GM23338 (cell line): Measurements from ENCODE around the gene FANCC. TPM values are rescaled to one million over a fixed set of nuclear protein-coding genes. Genes with fewer than 3 reads are reported as not detected.

Source experiments
- ATAC-seq: fragments of 200-7000 bp; cut with Tn5 transposase; 3 replicates; pipeline ENCODE4 v1.9.1; 2020
- DNase-seq: peaks from one replicate; pipeline ENCODE4 v3.0.0-alpha.2; 2015; ENCODE audit warnings: low spot score
- H2AFZ ChIP-seq: fragments of 200-600 bp; sonication (generic); 2 replicates; pipeline ENCODE4 v1.8.0; 2016; ENCODE audit warnings: antibody characterized with exemption, mild to moderate bottlenecking, moderate library complexity
- H3F3A ChIP-seq: fragments of 200-600 bp; sonication (generic); replicated peaks from 2 replicates; pipeline ENCODE4 v1.8.0; 2017; ENCODE audit warnings: antibody characterized with exemption, mixed run types, low read depth
- H3K27ac ChIP-seq: fragments of 200-600 bp; sonication (generic); 2 replicates; pipeline ENCODE4 v1.6.1; 2016; ENCODE audit warnings: low read depth
- H3K27me3 ChIP-seq: fragments of 200-600 bp; sonication (generic); 2 replicates; pipeline ENCODE4 v1.8.0; 2016; ENCODE audit warnings: mild to moderate bottlenecking, mixed run types, moderate library complexity; ENCODE audit not compliant: insufficient read depth
- H3K36me3 ChIP-seq: fragments of 200-600 bp; sonication (generic); 2 replicates; pipeline ENCODE4 v1.8.0; 2016; ENCODE audit warnings: mild to moderate bottlenecking; ENCODE audit not compliant: insufficient read depth
- H3K4me1 ChIP-seq: fragments of 200-600 bp; sonication (generic); 2 replicates; pipeline ENCODE4 v1.8.0; 2016; ENCODE audit warnings: mild to moderate bottlenecking, moderate library complexity; ENCODE audit not compliant: insufficient read depth
- H3K4me2 ChIP-seq: fragments of 200-600 bp; sonication (generic); 2 replicates; pipeline ENCODE4 v1.7.1; 2017; ENCODE audit warnings: mixed run types
- H3K4me3 ChIP-seq: fragments of 200-600 bp; sonication (generic); 2 replicates; pipeline ENCODE4 v1.6.1; 2016; ENCODE audit warnings: mixed run types
- H3K79me2 ChIP-seq: fragments of 200-600 bp; sonication (generic); replicated peaks from 2 replicates; pipeline ENCODE4 v1.8.0; 2017; ENCODE audit warnings: mild to moderate bottlenecking; ENCODE audit not compliant: insufficient read depth
- H3K9me2 ChIP-seq: fragments of 200-600 bp; sonication (generic); 2 replicates; pipeline ENCODE4 v1.8.0; 2017; ENCODE audit not compliant: insufficient read depth
- H4K20me1 ChIP-seq: fragments of 200-600 bp; sonication (generic); replicated peaks from 2 replicates; pipeline ENCODE4 v1.8.0; 2017; ENCODE audit warnings: mild to moderate bottlenecking; ENCODE audit not compliant: insufficient read depth
- H3K27ac Mint-ChIP-seq: 2 replicates; pipeline ENCODE4 v1.8.0; 2020; ENCODE audit warnings: inconsistent platforms, mild to moderate bottlenecking, moderate library complexity, mixed read lengths
- H3K27me3 Mint-ChIP-seq: 3 replicates; pipeline ENCODE4 v1.8.0; 2022; ENCODE audit warnings: low read depth, mild to moderate bottlenecking, moderate library complexity, mixed read lengths, inconsistent platforms; ENCODE audit not compliant: insufficient read depth, poor library complexity
- H3K36me3 Mint-ChIP-seq: 3 replicates; pipeline ENCODE4 v1.8.0; 2021; ENCODE audit warnings: low read depth, mild to moderate bottlenecking, inconsistent platforms, moderate library complexity, mixed read lengths
- H3K4me1 Mint-ChIP-seq: 3 replicates; pipeline ENCODE4 v1.8.0; 2020; ENCODE audit warnings: mild to moderate bottlenecking, inconsistent platforms, mixed read lengths
- H3K4me3 Mint-ChIP-seq: 3 replicates; pipeline ENCODE4 v1.8.0; 2021; ENCODE audit warnings: moderate library complexity, mild to moderate bottlenecking, inconsistent platforms, mixed read lengths
- H3K9me3 Mint-ChIP-seq: 3 replicates; pipeline ENCODE4 v1.8.0; 2020; ENCODE audit warnings: moderate library complexity, mild to moderate bottlenecking, inconsistent platforms, mixed read lengths
- CREB1 ChIP-seq: fragments of 250-450 bp; sonication (Bioruptor Pico); IDR thresholded peaks from 2 replicates; pipeline ENCODE4 v1.5.0; 2020; ENCODE audit warnings: low read depth, mild to moderate bottlenecking, moderate library complexity
- EZH2 ChIP-seq: fragments of 200-600 bp; sonication (generic); IDR thresholded peaks from one replicate; pipeline ENCODE4 v1.8.0; 2017; ENCODE audit warnings: antibody characterized with exemption, mild to moderate bottlenecking, low read depth; ENCODE audit not compliant: unreplicated experiment
- EZH2phosphoT487 ChIP-seq: fragments of 200-600 bp; sonication (generic); IDR thresholded peaks from one replicate; pipeline ENCODE4 v1.8.1; 2018; ENCODE audit warnings: antibody characterized with exemption; ENCODE audit not compliant: unreplicated experiment
- JUNB ChIP-seq: IDR thresholded peaks from one replicate; pipeline ENCODE4 v1.6.1; 2016; ENCODE audit warnings: antibody characterized with exemption; ENCODE audit not compliant: unreplicated experiment
- NANOG ChIP-seq: IDR thresholded peaks from 2 replicates; pipeline ENCODE4 v1.6.1; 2016; ENCODE audit warnings: antibody characterized with exemption, borderline replicate concordance
- POLR2AphosphoS5 ChIP-seq: IDR thresholded peaks from 2 replicates; pipeline ENCODE4 v1.6.1; 2016; ENCODE audit warnings: antibody characterized with exemption, low read depth
- STAT1 ChIP-seq: IDR thresholded peaks from one replicate; pipeline ENCODE4 v1.6.1; 2016; ENCODE audit warnings: antibody characterized with exemption; ENCODE audit not compliant: unreplicated experiment
- ZNF114 ChIP-seq: fragments of 250-450 bp; sonication (Bioruptor Pico); IDR thresholded peaks from 2 replicates; pipeline ENCODE4 v1.5.0; 2020; ENCODE audit warnings: mild to moderate bottlenecking, moderate library complexity
- ZNF331 ChIP-seq: fragments of 250-450 bp; sonication (Bioruptor Pico); IDR thresholded peaks from 2 replicates; pipeline ENCODE4 v1.5.0; 2020; ENCODE audit warnings: low read depth, mild to moderate bottlenecking, moderate library complexity
- polyA plus RNA-seq: library from polyadenylated mRNA; unstranded; fragments of >200 nt; fragmentation: Nextera tagmentation; extraction: Ambion mirVana; gene quantifications from 2 replicates; pipeline ENCODE4 v1.2.1, GENCODE V29; 2016
- total RNA-seq: library from RNA; depleted of rRNA; stranded (reverse); fragments of >200 nt; shearing (Covaris generic); gene quantifications from 2 replicates; pipeline ENCODE4 v1.2.3, GENCODE V29; 2014
- TF ChIP-seq, protein P1 (sequence below): IDR thresholded peaks from 2 replicates; pipeline ENCODE4 v1.6.1; 2016; ENCODE audit warnings: antibody characterized with exemption
- TF ChIP-seq, protein P2 (sequence below): IDR thresholded peaks from one replicate; pipeline ENCODE4 v1.6.1; 2018; ENCODE audit warnings: antibody characterized with exemption; ENCODE audit not compliant: unreplicated experiment
- TF ChIP-seq, protein P3 (sequence below), 2 experiments: fragments of 200-600 bp in 1 of 2; sonication (generic) in 1 of 2; conservative IDR thresholded peaks; 2 replicates each; pipeline versions ENCODE4 v1.5.1 to v1.6.1; 2016 to 2017; ENCODE audit warnings: antibody characterized with exemption in 2 of 2, low read depth in 2 of 2, mild to moderate bottlenecking in 2 of 2, moderate library complexity in 1 of 2
- TF ChIP-seq, protein P4 (sequence below): fragments of 250-450 bp; sonication (Bioruptor Pico); IDR thresholded peaks from 2 replicates; pipeline ENCODE4 v1.5.0; 2020; ENCODE audit warnings: mild to moderate bottlenecking, moderate library complexity

FANCC gene
- total and polyA plus RNA-seq, 2 experiments from 2014 or later = 7.8 to 18.1 TPM

DNA sequence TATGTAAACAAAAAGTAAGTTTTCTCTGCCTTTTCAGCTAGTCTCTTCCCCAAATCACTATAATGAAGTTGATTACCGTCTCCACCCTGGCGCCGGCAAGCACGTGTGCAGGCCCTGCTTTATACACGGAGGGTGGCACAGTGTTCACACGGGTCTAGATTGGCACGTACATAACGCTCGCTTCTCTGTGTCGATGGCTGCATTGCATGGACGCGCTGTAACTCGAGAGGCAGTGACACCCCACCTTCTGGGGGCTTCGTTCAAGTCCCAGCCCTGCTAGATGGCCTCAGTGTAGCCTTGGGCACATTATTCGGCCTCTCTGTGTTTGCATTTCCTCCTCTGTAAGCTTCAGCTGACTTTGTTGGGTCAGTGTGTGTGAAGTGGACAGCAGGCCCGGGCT lies 223.9 kb downstream of the FANCC start:
- no peaks in the 10 kb centered on the region for H3K4me1 ChIP-seq
- H3K36me3 ChIP-seq = no peaks in the 10 kb centered on the region
- H3F3A ChIP-seq = no peaks in the 10 kb centered on the region
- Mint-ChIP-seq H3K27ac (no peak overlapping the region), H3K4me3 (no peak overlapping the region), H3K4me1 (peaks cover 47% of the 10 kb centered on the region), H3K27me3 (peaks cover 8% of the 10 kb centered on the region), H3K36me3 (peaks cover 3% of the 10 kb centered on the region; the same call in 2 of the 3 replicates), H3K9me3 (no peaks in the 10 kb centered on the region)
- no peak for ATAC-seq
- no peaks in the 10 kb centered on the region for H3K9me2 ChIP-seq
- no peak overlapping the region for H2AFZ ChIP-seq
- H3K27me3 ChIP-seq = no peaks in the 10 kb centered on the region
- no peak overlapping the region for H3K4me2 ChIP-seq
- no peak overlapping the region for H3K27ac ChIP-seq
- no peak for DNase-seq
- H3K4me3 ChIP-seq = no peak overlapping the region
- no peak for TF ChIP-seq ZNF331 (CRISPR knock-in tag)
- TF ChIP-seq POLR2AphosphoS5 = no peak
- no peak for TF ChIP-seq STAT1
- no peak for TF ChIP-seq ZNF114 (CRISPR knock-in tag)
- no peak for TF ChIP-seq NANOG
- no peak for TF ChIP-seq JUNB
- no peak for TF ChIP-seq EZH2
- TF ChIP-seq, protein P1, sequence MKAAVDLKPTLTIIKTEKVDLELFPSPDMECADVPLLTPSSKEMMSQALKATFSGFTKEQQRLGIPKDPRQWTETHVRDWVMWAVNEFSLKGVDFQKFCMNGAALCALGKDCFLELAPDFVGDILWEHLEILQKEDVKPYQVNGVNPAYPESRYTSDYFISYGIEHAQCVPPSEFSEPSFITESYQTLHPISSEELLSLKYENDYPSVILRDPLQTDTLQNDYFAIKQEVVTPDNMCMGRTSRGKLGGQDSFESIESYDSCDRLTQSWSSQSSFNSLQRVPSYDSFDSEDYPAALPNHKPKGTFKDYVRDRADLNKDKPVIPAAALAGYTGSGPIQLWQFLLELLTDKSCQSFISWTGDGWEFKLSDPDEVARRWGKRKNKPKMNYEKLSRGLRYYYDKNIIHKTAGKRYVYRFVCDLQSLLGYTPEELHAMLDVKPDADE = no peak
- no peak for TF ChIP-seq EZH2phosphoT487
- TF ChIP-seq, protein P2, sequence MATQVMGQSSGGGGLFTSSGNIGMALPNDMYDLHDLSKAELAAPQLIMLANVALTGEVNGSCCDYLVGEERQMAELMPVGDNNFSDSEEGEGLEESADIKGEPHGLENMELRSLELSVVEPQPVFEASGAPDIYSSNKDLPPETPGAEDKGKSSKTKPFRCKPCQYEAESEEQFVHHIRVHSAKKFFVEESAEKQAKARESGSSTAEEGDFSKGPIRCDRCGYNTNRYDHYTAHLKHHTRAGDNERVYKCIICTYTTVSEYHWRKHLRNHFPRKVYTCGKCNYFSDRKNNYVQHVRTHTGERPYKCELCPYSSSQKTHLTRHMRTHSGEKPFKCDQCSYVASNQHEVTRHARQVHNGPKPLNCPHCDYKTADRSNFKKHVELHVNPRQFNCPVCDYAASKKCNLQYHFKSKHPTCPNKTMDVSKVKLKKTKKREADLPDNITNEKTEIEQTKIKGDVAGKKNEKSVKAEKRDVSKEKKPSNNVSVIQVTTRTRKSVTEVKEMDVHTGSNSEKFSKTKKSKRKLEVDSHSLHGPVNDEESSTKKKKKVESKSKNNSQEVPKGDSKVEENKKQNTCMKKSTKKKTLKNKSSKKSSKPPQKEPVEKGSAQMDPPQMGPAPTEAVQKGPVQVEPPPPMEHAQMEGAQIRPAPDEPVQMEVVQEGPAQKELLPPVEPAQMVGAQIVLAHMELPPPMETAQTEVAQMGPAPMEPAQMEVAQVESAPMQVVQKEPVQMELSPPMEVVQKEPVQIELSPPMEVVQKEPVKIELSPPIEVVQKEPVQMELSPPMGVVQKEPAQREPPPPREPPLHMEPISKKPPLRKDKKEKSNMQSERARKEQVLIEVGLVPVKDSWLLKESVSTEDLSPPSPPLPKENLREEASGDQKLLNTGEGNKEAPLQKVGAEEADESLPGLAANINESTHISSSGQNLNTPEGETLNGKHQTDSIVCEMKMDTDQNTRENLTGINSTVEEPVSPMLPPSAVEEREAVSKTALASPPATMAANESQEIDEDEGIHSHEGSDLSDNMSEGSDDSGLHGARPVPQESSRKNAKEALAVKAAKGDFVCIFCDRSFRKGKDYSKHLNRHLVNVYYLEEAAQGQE = no peak
- TF ChIP-seq CREB1 = no peak
- TF ChIP-seq, protein P3, sequence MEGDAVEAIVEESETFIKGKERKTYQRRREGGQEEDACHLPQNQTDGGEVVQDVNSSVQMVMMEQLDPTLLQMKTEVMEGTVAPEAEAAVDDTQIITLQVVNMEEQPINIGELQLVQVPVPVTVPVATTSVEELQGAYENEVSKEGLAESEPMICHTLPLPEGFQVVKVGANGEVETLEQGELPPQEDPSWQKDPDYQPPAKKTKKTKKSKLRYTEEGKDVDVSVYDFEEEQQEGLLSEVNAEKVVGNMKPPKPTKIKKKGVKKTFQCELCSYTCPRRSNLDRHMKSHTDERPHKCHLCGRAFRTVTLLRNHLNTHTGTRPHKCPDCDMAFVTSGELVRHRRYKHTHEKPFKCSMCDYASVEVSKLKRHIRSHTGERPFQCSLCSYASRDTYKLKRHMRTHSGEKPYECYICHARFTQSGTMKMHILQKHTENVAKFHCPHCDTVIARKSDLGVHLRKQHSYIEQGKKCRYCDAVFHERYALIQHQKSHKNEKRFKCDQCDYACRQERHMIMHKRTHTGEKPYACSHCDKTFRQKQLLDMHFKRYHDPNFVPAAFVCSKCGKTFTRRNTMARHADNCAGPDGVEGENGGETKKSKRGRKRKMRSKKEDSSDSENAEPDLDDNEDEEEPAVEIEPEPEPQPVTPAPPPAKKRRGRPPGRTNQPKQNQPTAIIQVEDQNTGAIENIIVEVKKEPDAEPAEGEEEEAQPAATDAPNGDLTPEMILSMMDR (conservative IDR thresholded peaks at IDR 0.05; ENCODE audit: low read depth in 2 of 2) = no peak
- TF ChIP-seq, protein P4, sequence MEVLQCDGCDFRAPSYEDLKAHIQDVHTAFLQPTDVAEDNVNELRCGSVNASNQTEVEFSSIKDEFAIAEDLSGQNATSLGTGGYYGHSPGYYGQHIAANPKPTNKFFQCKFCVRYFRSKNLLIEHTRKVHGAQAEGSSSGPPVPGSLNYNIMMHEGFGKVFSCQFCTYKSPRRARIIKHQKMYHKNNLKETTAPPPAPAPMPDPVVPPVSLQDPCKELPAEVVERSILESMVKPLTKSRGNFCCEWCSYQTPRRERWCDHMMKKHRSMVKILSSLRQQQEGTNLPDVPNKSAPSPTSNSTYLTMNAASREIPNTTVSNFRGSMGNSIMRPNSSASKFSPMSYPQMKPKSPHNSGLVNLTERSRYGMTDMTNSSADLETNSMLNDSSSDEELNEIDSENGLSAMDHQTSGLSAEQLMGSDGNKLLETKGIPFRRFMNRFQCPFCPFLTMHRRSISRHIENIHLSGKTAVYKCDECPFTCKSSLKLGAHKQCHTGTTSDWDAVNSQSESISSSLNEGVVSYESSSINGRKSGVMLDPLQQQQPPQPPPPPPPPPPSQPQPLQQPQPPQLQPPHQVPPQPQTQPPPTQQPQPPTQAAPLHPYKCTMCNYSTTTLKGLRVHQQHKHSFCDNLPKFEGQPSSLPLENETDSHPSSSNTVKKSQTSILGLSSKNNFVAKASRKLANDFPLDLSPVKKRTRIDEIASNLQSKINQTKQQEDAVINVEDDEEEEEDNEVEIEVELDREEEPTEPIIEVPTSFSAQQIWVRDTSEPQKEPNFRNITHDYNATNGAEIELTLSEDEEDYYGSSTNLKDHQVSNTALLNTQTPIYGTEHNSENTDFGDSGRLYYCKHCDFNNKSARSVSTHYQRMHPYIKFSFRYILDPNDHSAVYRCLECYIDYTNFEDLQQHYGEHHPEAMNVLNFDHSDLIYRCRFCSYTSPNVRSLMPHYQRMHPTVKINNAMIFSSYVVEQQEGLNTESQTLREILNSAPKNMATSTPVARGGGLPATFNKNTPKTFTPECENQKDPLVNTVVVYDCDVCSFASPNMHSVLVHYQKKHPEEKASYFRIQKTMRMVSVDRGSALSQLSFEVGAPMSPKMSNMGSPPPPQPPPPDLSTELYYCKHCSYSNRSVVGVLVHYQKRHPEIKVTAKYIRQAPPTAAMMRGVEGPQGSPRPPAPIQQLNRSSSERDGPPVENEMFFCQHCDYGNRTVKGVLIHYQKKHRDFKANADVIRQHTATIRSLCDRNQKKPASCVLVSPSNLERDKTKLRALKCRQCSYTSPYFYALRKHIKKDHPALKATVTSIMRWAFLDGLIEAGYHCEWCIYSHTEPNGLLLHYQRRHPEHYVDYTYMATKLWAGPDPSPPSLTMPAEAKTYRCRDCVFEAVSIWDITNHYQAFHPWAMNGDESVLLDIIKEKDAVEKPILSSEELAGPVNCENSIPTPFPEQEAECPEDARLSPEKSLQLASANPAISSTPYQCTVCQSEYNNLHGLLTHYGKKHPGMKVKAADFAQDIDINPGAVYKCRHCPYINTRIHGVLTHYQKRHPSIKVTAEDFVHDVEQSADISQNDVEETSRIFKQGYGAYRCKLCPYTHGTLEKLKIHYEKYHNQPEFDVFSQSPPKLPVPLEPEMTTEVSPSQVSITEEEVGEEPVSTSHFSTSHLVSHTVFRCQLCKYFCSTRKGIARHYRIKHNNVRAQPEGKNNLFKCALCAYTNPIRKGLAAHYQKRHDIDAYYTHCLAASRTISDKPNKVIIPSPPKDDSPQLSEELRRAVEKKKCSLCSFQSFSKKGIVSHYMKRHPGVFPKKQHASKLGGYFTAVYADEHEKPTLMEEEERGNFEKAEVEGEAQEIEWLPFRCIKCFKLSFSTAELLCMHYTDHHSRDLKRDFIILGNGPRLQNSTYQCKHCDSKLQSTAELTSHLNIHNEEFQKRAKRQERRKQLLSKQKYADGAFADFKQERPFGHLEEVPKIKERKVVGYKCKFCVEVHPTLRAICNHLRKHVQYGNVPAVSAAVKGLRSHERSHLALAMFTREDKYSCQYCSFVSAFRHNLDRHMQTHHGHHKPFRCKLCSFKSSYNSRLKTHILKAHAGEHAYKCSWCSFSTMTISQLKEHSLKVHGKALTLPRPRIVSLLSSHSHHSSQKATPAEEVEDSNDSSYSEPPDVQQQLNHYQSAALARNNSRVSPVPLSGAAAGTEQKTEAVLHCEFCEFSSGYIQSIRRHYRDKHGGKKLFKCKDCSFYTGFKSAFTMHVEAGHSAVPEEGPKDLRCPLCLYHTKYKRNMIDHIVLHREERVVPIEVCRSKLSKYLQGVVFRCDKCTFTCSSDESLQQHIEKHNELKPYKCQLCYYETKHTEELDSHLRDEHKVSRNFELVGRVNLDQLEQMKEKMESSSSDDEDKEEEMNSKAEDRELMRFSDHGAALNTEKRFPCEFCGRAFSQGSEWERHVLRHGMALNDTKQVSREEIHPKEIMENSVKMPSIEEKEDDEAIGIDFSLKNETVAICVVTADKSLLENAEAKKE = no peak
- H4K20me1 ChIP-seq = no peaks in the 10 kb centered on the region
- no peaks in the 10 kb centered on the region for H3K79me2 ChIP-seq
